GM03348 (cell line): ENCODE data around the gene GPRIN3.
A peak's percentile ranks its signal among the peaks of the same experiment; 100 is the strongest.

Experiments used
- DNase-seq: peaks from one replicate; pipeline ENCODE4 v3.0.0; 2012; ENCODE audit warnings: low spot score

GPRIN3 gene

GRCh38 chr4:89289312-89289711, 18.3 kb downstream of the GPRIN3 start:
- no peak for DNase-seq

DNA sequence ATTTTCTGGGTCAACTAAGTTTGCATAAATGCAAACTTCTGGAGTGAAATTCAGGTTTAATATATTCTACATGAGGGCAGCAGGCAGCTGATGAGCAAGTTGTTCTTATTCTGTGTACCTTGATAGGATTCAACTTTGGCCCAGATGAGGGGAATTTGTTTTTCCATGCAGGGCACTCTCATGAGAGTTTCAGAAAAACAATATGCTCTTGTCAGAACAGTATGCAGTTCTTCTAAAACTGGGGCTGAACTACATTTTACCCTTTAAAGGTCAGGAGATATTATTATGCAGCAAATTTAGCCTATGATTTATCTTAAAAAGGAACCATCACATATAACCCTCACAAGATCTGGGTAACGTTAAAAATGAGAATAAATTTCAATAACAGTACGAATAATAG, 19.2 kb downstream of the GPRIN3 start:
- no peak for DNase-seq

DNA sequence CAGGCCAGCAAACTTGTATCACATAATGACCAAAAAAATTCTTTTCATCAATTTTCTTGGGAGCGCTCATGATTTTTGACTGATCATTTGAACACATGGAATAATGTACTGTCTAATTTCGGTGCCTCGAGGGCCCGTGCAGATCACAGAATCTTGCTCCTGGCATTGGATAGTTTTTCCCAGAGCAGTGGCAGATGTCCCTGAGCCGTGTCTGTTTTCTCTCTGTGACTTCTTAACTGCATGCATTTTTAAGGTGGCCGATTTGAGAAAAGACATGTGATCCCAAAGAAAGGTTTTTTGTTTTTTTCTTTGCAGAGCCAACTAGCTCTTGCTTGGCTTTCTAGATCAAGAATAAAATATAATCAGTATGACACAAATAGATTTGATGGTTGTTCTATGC, 19.7 kb downstream of the GPRIN3 start:
- no peak for DNase-seq

DNA sequence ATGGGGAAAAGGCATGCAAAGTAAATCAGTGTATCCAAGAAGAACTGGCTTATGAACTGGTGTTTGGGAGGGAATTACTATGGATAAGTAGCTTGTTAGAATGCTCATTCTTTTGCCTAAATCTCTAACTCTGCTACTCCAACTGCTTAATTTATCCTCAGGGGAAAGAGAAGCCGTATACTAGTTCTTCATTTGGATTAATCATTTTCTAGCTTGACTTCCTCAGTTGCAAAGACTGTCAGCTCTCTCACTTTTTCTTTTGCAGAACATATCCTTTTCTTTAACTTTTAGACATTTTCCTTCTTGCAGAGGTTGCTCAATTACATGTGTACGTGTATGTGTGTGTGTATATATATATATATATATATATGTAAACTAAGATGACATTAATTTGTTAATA, 21.9 kb downstream of the GPRIN3 start:
- DNase-seq: no peak

GRCh38 chr4:89284828-89285227, 22.8 kb downstream of the GPRIN3 start:
- DNase-seq: no peak

- no peak for DNase-seq
Measured at GRCh38 chr4:89284020-89284424, 23.6 kb downstream of the GPRIN3 start.

DNA sequence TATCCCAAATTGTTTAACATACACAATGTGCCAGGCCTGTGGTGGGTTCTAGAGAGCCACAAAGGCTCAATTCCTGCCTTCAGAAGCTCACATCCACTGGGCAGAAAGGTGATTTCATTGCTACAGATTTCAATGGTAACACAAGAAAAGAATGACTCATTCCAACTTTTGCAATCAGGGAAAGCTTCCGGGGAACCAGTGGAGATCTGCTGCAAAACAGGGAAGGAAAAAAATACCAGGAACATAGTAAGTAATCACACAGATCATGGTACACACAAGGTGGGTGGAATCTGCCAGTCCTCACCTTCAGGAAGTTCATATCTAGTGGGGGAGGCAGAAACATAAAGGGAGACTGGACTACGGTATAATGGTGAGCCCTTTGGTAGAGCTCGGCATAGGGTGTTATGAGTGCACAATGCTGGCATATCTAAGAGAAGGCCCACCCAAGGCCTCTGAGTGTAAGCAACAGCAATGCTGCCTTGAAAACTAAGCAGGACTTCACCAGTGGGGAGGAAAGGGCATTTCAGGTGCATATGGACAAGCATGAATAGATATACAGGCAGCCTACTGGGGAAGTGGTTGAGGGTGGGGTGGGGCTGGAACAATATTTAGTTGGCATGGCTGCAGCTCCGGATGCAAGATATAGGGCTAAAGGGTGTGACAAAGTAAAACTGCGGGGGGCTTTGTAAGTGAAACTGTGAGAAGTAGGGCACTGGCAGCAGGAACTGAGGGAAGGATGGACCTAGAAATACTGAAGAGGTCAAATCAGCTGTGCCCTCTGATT, 24.2 kb downstream of the GPRIN3 start:
- DNase-seq: no peak

GRCh38 chr4:89279385-89279784, 28.2 kb downstream of the GPRIN3 start:
- no peak for DNase-seq

DNA sequence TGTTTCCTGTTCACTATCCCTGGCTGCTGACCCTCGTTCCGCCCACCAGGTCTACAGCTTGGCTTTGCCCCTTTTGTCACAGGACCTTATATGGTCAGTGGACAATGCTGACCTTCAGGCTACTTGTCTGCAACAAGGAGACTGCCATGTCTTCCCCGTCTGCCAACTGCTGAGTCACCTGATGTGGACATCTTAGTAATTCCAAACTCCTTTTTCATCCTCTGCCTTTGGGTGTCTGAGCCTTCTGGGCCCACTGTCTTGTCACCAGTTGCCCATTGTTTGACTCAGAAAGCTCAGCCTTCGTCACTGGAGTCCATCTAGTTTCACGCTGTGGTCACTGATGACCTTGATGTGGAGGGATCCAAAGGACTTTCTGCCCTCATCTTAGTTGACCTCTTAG, 30.2 kb downstream of the GPRIN3 start:
- peak; percentile 8 for DNase-seq

- DNase-seq: no peak
Measured at GRCh38 chr4:89276296-89276695, 31.3 kb downstream of the GPRIN3 start.

GRCh38 chr4:89275587-89275986, 32.0 kb downstream of the GPRIN3 start:
- DNase-seq: no peak

- DNase-seq: no peak
Measured at GRCh38 chr4:89273741-89274141, 33.9 kb downstream of the GPRIN3 start.

DNA sequence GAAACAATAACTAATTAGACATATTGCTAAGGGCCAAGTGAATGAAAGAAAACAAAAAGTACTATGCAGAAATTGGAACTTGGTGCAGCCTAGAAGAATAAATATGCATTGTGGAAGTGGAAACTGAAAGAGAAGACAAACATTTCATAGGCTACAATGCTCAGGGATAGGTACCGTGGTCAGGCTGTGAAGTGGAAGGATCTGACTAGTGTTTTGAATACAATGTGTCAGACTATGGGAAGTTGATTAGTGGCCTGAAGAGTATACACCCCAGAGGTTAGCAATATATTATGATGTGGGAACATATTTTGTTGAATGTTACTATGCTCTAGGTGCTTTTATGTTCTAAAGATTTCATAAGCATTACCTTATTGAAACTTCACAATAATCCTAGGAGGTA, 36.8 kb downstream of the GPRIN3 start:
- no peak for DNase-seq

DNA sequence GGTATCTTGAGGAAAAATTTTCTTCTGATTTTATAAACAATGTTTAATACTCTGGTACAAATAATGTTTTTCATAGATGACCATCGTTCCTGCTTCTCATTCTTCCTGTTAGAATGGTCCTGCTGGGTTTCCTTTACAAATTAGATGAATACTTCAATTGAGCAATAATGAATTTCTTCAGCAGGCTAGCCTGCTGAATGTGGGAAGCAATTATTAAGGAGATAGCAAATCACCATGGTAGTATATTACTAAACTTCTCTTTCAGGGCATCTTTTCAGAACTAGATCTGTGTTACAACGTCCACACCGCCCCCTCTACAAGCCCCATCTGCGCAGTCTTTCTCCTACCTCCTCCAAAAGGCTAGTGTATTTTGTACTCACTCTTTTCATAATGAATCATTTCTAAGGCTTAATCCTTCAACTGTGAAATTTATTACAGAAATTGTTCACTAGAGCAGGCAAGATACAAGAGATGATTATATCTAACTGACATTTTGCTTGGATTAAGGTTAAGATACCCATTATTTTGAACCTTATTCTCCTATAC, 38.4 kb downstream of the GPRIN3 start:
- DNase-seq: no peak

GRCh38 chr4:89268679-89269078, 38.9 kb downstream of the GPRIN3 start:
- no peak for DNase-seq

GRCh38 chr4:89267846-89268245, 39.8 kb downstream of the GPRIN3 start:
- DNase-seq: no peak

- no peak for DNase-seq
Measured at GRCh38 chr4:89267392-89267791, 40.2 kb downstream of the GPRIN3 start.

DNA sequence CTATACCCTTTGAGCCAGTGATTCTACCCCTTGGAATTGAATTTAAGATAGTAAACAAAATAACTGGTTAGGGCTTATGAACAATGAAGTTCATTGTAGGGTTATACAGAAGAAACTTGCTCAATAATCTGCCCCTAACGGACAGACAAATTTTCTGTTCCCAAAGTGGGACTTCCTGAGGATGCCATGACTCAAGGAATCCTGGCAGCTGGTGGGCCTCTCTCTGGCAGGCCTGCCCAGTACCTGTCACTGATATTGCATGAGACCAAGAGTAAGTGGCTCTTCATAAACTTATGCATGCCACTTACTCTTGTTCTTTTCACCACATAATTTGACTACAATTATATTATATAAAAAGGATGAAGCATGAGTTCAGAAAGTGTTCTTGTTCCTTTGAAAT, 41.5 kb downstream of the GPRIN3 start:
- no peak for DNase-seq

DNA sequence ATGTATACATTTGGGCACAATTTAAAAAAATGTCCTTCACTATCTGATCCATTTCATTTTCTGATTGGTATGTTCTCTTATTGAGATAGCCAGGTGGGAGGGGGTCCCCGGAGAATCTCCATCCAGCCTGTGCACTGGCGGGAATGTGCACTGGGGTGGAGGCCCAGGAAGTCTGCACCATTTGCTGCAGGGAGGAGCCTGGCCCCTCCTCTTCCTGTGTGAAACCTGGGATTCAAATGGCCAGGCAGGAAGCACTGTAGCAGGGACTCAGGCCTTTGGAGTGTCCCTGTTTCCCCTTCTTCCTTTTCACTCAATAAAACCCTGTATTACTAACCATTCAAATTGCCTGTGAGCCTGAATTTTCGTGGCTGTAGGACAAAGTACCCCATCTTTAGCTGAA, 44.3 kb downstream of the GPRIN3 start:
- DNase-seq: no peak

GRCh38 chr4:89259301-89260028, 48.1 kb downstream of the GPRIN3 start:
- DNase-seq: no peak

DNA sequence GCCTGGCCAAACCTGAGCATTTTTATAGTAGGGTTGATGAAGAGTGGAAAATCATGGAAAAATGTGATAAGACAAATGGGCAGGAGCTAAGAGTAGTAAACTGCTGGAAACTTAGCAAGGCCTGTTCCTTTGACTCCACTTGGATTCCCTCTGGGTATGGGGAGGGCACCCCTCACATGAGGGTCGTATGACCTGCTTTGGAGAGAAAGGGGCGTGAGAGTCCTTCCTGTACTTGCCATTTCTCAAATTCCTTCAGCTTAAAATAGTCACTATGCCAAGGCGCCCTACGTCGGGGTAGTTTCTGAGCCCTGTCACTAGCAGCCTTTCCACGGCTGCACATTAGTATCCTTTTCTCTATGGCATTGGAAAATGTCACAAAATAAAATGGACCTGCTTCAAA, 49.1 kb downstream of the GPRIN3 start:
- no peak for DNase-seq

DNA sequence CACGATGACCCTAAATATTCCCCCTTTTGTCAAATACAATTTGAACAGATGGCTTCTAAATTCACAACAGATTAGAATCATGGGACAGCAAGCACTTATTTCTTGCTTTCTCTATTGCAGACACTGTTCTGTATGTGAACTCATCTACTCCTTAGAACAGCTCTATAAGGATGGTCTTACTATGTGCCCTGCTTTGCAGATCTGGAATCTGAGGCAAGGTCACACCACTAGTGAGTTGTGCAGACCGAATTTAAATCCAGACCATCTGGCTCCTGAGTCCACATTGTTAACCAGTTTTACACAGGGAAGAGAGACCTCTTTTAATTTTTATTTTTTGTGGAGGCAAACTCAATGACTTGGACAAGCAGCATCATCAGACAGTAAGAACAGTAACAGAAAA, 50.2 kb downstream of the GPRIN3 start:
- no peak for DNase-seq

- DNase-seq: no peak
Measured at GRCh38 chr4:89256203-89256800, 51.3 kb downstream of the GPRIN3 start.
